Measurements from ENCODE around the gene SENP7.
"Not testable (repeated sequence)": the region's sequence is repeated elsewhere in the genome, so short reads cannot be mapped to it uniquely, and the experiment has no call there.

The SENP7 gene

DNA sequence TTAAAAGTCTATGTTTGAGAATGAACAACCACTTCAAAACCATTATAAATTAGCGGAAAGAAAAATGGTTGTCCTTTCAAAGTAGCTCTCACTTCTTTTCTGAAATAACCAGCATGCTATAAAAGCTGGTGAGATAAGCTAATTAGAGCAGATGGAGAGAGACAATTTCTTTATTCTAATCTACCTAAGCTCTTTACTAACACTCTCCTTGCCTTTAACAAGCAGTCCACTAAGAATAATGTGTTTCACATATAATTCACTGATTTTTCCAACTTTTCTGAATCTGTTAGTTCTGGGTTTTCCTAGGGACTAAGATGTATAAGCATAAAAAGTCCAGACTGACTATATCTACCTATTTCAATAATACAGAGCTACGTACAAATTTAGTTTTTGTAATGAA lies 192.5 kb downstream of the SENP7 start, which contains the start of gene IMPG2:
Gene IMPG2, minus strand, starts transcription at position 101 of the 400 bp plus-strand sequence. CDS start 203 bp downstream, outside the sequence.
- DNase-seq, result no peak

- DNase-seq, result no peak
Measured at GRCh38 chr3:101319531-101319930, 193.5 kb downstream of the SENP7 start.

DNA sequence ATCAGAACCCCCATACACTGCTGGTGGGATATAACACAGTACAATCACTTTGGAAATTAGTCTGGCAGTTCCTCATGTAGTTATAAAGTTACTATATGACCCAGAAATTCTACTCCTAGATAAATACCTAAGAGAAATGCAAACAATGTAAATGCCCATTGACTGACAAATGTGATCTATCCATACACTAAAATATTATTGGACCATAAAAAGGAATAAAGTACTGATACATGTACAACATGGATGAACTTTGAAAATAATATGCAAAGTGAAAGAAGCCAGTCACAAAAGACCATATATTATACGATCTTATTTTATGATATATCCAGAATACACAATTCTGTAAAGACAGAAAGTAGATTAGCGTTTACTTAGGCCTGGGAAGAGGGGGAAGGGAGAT lies 200.5 kb downstream of the SENP7 start:
- DNase-seq, result no peak

GRCh38 chr3:101311676-101312075 lies 201.3 kb downstream of the SENP7 start:
- no peak for DNase-seq

DNA sequence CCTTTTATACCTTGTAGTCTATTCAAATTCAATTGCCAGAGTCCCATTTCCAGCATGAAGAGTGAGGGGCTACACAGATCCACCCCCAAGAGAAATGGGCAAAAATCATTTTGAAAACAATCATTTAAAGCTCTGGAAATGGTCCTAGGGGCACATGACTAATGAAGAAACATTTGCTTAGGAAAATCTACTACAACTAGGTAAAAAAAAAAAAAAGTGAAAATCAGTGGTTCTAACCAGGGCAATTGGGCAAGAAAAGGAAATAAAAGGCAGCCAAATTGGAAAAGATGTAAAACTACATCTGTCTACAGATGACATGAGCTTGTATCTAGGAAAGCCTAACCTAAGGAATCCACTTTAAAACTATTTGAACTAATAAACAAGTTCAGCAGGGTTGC lies 202.0 kb downstream of the SENP7 start:
- no peak for DNase-seq

- DNase-seq, result not testable (repeated sequence)
Measured at GRCh38 chr3:101308147-101308772, 204.8 kb downstream of the SENP7 start.

DNA sequence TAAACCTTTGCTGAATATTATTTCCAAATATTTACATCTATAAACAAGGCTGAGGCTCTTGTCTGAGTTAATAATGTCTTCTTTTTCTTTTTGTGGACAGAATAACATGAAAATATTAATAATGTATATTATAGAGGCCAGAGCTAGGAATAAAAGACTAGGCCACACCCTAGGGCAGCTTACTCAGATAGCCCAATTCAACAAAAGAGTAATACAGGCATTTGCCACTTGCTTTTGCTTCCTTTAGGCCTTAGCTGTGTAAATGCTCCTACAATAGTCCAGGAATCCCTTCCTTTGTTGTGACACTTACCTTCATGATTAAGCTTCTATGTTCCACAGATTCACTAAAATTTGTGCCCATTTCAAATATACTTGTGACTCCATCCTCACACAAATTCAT lies 209.2 kb downstream of the SENP7 start:
- no peak for DNase-seq

- DNase-seq, result no peak
Measured at GRCh38 chr3:101303089-101303731, 209.8 kb downstream of the SENP7 start.

GRCh38 chr3:101300073-101300472 lies 212.9 kb downstream of the SENP7 start:
- DNase-seq, result no peak

GRCh38 chr3:101292027-101292426 lies 221.0 kb downstream of the SENP7 start:
- DNase-seq, result peak; percentile 19

DNA sequence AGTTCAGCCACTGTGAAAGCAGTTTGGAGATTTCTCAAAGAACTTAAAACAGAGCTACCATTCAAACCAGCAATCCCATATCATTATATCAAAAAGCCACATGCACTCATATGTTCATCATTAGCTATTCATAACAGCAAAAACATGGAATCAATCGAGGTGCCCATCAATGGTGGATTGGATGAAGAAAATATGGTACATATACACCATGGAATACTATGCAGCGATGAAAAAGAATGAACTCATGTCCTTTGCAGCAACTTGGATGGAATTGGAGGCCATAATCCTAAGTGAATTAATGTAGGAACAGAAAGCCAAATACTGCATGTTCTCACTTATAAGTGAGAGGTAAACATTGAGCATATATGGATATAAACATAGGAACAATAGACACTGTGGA lies 224.7 kb downstream of the SENP7 start:
- no peak for DNase-seq

- no peak for DNase-seq
Measured at GRCh38 chr3:101284757-101285156, 228.3 kb downstream of the SENP7 start.

GRCh38 chr3:101281521-101282030 lies 231.4 kb downstream of the SENP7 start:
- DNase-seq, result peak; percentile 40

DNA sequence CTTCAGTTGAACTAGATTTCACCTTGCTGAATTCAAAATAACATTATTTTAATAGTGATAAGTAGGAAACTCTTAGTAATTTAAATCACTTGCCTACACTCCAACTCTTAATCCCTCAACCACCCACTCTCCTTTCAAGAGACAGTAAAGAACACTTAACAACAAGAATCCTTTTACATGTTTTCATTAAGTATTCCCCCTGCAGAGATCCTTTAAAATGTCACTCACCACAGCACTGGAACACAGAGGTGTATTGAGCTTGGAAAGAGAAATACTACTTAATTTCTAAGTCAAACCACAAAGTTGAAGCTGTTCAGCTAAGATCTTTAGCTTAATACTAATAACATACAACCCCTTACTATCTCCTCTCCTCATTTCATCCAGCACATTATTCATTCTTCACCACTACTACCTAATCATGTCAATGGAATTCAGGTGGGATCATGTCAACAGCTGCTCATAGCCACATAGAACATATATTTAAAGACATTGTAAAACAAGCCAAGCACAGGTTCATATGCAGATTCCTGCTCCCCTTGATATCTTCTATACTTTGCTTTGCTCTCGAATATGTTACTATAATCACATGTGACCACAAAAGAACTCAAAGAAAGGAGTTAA lies 233.1 kb downstream of the SENP7 start:
- DNase-seq, result no peak

DNA sequence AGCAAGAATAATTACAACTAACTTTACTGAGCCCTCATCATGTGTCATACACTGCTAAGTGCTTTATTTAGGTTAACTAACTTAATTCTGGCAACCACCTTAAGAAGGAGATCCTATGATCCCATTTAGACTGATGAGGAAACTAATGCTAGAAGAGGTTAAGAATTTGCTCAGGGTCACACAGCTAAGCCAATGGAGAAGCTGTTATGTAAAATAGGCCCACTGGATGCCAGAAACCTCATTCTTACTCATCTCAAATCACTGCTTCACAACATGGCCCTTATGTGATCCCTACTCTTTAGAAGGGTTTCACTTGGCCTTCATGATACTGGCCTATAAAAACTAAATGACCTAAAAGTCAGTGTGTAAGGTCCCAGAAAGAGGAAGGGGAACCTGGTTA lies 233.8 kb downstream of the SENP7 start:
- no peak for DNase-seq

DNA sequence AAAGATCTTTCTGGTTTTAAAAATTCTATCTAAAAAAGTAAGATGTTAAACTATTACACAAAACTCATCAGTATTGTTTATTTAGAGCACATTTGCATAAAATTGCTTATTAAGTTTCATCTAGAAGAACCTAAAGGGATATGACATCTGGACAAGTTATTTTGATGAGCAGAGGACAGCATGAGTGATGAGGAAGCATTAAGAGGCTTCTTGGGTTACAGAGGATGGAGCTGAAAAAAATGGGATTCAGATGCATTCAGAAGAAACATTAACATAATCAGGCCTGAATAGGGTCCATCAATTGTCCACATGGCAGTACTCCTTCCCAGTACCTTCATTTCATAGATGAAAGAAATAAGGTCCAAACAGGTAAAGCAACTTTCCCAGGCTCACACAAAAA lies 234.3 kb downstream of the SENP7 start:
- no peak for DNase-seq
